K562 (cell line): ENCODE measurements around the gene PLEKHO2.
"Not testable (repeated sequence)": the region's sequence is repeated elsewhere in the genome, so short reads cannot be mapped to it uniquely, and the experiment has no call there.

Source experiments
- ARID2 ChIP-seq: fragments of 450-650 bp; IDR thresholded peaks from 2 replicates; pipeline ENCODE4 v1.6.1; 2017; ENCODE audit warnings: antibody characterized with exemption, mild to moderate bottlenecking
- ATF2 ChIP-seq: sonication (generic); formaldehyde crosslinking; IDR thresholded peaks from 2 replicates; pipeline ENCODE4 v1.8.1; 2022; ENCODE audit warnings: missing genetic modification reagents
- BRF2 ChIP-seq: IDR thresholded peaks from 3 replicates; pipeline ENCODE4 v1.6.1; 2011; ENCODE audit warnings: borderline replicate concordance, mild to moderate bottlenecking; ENCODE audit not compliant: insufficient read length, insufficient read depth
- CBX2 ChIP-seq: fragments of 200-600 bp; sonication (generic); IDR thresholded peaks from one replicate; pipeline ENCODE4 v1.6.1; 2012; ENCODE audit warnings: mild to moderate bottlenecking, low read length, inconsistent platforms; ENCODE audit not compliant: insufficient read depth, poor library complexity, severe bottlenecking
- CTCF ChIP-seq, 3 experiments: IDR thresholded peaks in 2 of 3; conservative IDR thresholded peaks in 1 of 3; 2 replicates each; pipeline ENCODE4 v1.5.1; 2011 to 2012; ENCODE audit warnings: low read length in 3 of 3, mild to moderate bottlenecking in 3 of 3, control low read depth in 2 of 3, improper control_type of control experiment in 1 of 3, inconsistent platforms in 1 of 3, low read depth in 1 of 3, mixed read lengths in 1 of 3, moderate library complexity in 1 of 3; ENCODE audit not compliant: insufficient read depth in 2 of 3
- ETV6 ChIP-seq, 3 experiments: fragments of 150-350 bp in 1 of 3; sonication (generic) in 1 of 3; formaldehyde crosslinking in 1 of 3; IDR thresholded peaks; 2 replicates each; pipeline versions ENCODE4 v1.6.1 to v1.8.0; 2014 to 2022; ENCODE audit warnings: borderline replicate concordance in 2 of 3, low read depth in 2 of 3, antibody characterized with exemption in 1 of 3, low read length in 1 of 3, mild to moderate bottlenecking in 1 of 3, missing genetic modification reagents in 1 of 3
- EZH2 ChIP-seq: IDR thresholded peaks from 2 replicates; pipeline ENCODE4 v1.6.1; 2012; ENCODE audit warnings: low read depth, mild to moderate bottlenecking, inconsistent platforms, low read length, borderline replicate concordance
- JUND ChIP-seq, 2 experiments: IDR thresholded peaks; 2 replicates in 1 of 2; 3 replicates in 1 of 2; pipeline ENCODE4 v1.6.1; 2011; ENCODE audit warnings: borderline replicate concordance in 2 of 2, low read depth in 2 of 2, low read length in 2 of 2, improper control_type of control experiment in 1 of 2, missing biosample characterization in 1 of 2, missing genetic modification characterization in 1 of 2, missing genetic modification reagents in 1 of 2
- POLR2A ChIP-seq: fragments of 450-650 bp; conservative IDR thresholded peaks from 2 replicates; pipeline ENCODE4 v1.6.1; 2016
- POLR2AphosphoS5 ChIP-seq: IDR thresholded peaks from 2 replicates; pipeline ENCODE4 v1.6.1; 2011; ENCODE audit warnings: mild to moderate bottlenecking, low read depth, low read length, moderate library complexity; ENCODE audit not compliant: control insufficient read depth, insufficient read depth
- TCF7 ChIP-seq: sonication (generic); IDR thresholded peaks from 2 replicates; pipeline ENCODE4 v1.6.1; 2016; ENCODE audit warnings: antibody characterized with exemption, borderline replicate concordance
- WHSC1 ChIP-seq: IDR thresholded peaks from one replicate; pipeline ENCODE4 v1.6.1; 2012; ENCODE audit warnings: low read length, control low read depth, inconsistent platforms
- ZNF639 ChIP-seq, 2 experiments: fragments of 200-800 bp in 1 of 2; sonication (Bioruptor generic) in 1 of 2; sonication (generic) in 1 of 2; formaldehyde crosslinking in 1 of 2; IDR thresholded peaks in 1 of 2; conservative IDR thresholded peaks in 1 of 2; 2 replicates each; pipeline versions ENCODE4 v1.5.0 to v1.6.1; 2016 to 2020; ENCODE audit warnings: missing compliant biosample characterization in 1 of 2, missing genetic modification characterization in 1 of 2, missing genetic modification reagents in 1 of 2

GRCh38 chr15:64795299-64795698, 46.4 kb upstream of the PLEKHO2 start:
- not testable (repeated sequence) for TF ChIP-seq ARID2; JUND (IDR thresholded peaks at IDR 0.05; ENCODE audit: borderline replicate concordance, low read depth, low read length); JUND (tag; IDR thresholded peaks at IDR 0.05; ENCODE audit: borderline replicate concordance, low read depth, low read length); ETV6 (IDR thresholded peaks at IDR 0.05; ENCODE audit: borderline replicate concordance in 1 of 2, low read depth in 2 of 2, low read length in 1 of 2); ETV6 (CRISPR knock-in tag; IDR thresholded peaks at IDR 0.05; ENCODE audit: borderline replicate concordance); BRF2; CTCF (IDR thresholded peaks at IDR 0.05 in 2 of 3, conservative IDR thresholded peaks at IDR 0.05 in 1 of 3; ENCODE audit: insufficient read depth in 2 of 3, low read depth in 1 of 3, low read length in 3 of 3); TCF7; EZH2; ZNF639 (CRISPR knock-in tag; conservative IDR thresholded peaks at IDR 0.05 in 1 of 2, IDR thresholded peaks at IDR 0.05 in 1 of 2); POLR2AphosphoS5; POLR2A; ATF2 (CRISPR knock-in tag); CBX2; WHSC1
